ENCODE results near the gene WFIKKN1.

The WFIKKN1 gene

DNA sequence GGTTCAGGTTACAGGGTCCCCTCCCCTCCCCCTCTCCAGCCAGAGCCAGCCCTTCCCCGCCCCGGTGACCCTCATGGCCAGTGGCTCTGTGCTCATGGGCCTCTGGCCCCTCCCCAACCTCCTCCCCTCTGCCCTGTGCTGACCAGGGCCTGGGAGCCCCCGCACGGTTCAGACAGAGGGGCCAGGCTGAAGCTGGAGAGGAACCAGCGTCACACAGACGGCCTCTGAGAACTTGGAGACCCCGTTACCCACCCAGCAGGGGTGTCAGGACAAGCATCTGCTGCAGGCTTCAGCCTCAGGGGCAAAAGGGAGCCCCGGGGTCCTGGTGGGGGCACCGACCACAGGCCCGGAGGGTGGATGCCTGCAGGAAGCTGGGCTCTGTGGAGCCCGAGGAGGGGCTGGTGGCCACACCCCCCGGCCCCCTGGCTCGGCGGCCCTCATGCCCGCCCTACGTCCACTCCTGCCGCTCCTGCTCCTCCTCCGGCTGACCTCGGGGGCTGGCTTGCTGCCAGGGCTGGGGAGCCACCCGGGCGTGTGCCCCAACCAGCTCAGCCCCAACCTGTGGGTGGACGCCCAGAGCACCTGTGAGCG, at the start of gene WFIKKN1:
Gene WFIKKN1 (plus strand): TSS at position 171 of the 591 bp plus-strand sequence. CDS start 269 bp downstream, at position 440.
- DNase-seq (ENCODE audit: low read depth in 2 of 2) = no peak

GRCh38 chr16:582218-582613, 48.6 kb upstream of the WFIKKN1 start:
- DNase-seq (ENCODE audit: low read depth in 2 of 2) = no peak

GRCh38 chr16:582614-583331, 48.0 kb upstream of the WFIKKN1 start:
- DNase-seq (ENCODE audit: low read depth in 2 of 2) = no peak

GRCh38 chr16:583470-583814, 47.3 kb upstream of the WFIKKN1 start:
- no peak for DNase-seq (ENCODE audit: low read depth in 2 of 2)

DNA sequence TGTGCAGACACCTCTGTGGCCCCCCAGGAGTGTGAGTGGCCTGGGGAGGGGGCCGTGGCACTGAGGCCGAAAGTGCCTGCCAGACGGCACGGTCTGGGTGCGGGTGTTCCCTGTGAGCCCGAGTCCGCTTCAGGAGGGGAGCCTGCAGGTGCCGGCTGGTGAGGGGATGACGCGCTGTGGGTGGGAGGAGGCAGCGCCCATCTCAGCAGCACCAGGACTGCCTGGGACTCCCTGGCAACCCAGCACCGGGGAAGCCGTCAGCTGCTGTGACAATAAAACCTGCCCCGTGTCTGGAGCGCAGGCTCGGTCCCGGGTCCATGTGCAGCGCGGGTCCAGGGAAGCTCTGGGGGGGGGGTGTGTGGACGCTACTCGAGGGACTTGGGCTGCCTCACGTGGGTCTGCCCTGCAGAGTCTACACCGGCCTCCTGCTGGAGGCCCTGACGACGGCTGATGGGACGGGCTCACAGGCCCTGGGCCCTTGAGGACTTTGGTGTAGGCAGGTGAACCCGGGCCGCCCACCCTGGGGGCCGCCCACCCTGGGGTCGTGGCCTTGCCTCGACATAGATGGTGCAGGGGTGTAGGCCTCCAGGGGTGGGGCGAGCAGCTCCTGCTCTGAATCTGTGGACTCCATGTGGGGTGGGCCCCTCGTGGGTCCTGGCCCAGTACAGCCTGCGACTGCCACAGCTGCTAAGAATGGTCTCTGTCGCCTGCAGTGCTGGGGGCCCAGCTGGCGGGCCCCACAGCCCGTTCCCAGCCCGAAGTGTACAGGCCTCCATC, 46.8 kb upstream of the WFIKKN1 start:
- no peak for DNase-seq (ENCODE audit: low read depth in 2 of 2)

DNA sequence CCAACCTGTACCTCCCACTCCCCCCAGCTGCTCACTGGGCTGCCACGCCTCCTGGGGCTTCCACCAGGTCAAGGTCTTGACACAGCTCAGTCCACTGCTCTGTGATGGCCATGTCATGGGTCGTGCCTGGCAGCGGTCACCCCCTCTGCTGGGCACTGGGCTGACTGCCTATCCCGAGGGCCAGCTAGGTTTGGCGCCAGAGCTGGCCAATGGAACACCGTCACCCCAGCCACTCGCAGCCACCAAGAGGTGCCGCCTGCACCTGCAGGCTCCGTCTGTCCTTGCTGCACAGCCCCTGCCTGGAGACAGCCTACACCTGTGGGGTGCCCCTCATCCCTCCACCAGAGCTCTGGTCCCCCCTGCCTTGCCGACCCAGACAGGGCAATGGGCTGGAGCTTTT, 45.4 kb upstream of the WFIKKN1 start:
- no peak for DNase-seq (ENCODE audit: low read depth in 2 of 2)

- no peak for DNase-seq (ENCODE audit: low read depth in 2 of 2)
Observed at GRCh38 chr16:586047-586644, 44.6 kb upstream of the WFIKKN1 start.

GRCh38 chr16:586645-587590, 43.9 kb upstream of the WFIKKN1 start:
- no peak for DNase-seq (ENCODE audit: low read depth in 2 of 2)

DNA sequence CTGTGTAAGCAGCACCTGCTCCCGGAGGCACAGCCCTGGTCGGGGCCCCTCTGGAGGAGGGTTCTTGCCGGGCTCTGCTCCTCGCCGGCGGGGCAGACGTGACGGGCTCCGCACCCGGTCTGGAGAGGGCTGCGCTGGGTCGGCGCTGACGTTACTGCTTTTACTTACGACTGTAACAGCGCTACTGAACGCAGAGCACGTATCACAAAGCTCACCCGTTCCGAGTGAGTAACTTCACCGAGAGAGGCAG, 42.2 kb upstream of the WFIKKN1 start:
- DNase-seq (ENCODE audit: low read depth in 2 of 2) = no peak

- peak; percentile 83 to 86 for DNase-seq (ENCODE audit: low read depth in 2 of 2)
Observed at GRCh38 chr16:588889-589657, 41.7 kb upstream of the WFIKKN1 start.

DNA sequence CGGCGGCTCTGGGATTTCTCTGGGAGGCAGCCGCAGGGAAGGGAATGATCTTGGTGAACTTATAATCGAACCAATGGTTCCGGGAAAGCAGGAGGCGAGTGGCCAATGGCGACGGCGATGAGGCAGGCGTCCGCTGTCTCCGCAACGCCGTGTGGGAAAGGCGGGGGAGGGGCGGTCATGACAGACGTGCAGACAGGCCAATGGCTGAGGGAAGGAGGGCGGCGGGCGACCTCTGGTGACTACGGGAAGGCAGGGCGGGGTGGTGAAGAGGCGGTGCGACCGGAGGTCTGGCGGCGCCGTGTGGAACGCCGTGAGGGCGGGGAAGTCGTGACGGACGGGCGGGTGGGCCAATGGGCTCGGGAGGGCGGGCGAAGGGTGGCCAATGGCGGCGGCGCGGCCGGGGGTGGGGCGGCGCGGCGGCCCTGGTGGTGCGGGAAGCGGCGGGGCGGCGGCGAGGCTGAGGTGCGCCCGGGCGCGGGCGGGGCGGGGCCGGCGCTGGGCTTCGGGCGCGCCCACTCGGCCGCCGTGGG, 41.1 kb upstream of the WFIKKN1 start, which contains the start of gene RAB40C:
Gene RAB40C (plus strand): TSS at position 409 of the 530 bp plus-strand sequence. CDS start 226 bp downstream, outside the sequence.
- peak; percentile 94 for DNase-seq (ENCODE audit: low read depth in 2 of 2)

DNA sequence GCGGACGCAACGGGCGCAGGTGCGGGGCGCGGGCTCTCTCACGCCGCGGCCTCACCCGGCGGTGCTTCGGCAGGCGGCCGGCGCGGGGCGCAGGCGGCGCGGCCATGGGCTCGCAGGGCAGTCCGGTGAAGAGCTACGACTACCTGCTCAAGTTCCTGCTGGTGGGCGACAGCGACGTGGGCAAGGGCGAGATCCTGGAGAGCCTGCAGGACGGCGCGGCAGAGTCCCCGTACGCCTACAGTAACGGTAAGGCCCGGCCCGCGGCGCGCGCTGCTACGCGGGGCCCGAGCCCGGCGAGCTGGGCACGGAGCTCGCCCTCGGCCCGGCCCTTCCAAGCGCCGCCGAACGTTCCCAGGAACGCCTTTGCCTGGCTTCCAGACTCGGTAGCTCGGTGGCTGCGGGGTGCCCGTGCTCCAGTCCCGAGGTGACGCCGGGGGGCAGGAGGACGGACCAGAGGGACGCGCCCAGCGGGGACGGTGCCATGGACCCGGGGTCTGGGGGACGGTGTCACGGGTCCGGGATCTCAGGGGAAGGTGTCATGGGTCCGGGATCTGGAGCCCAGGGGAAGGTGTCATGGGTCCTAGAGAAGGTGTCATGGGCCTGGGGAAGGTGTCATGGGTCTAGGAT, 40.5 kb upstream of the WFIKKN1 start:
- DNase-seq (ENCODE audit: low read depth in 2 of 2) = no peak

GRCh38 chr16:590815-591200, 40.0 kb upstream of the WFIKKN1 start:
- no peak for DNase-seq (ENCODE audit: low read depth in 2 of 2)

DNA sequence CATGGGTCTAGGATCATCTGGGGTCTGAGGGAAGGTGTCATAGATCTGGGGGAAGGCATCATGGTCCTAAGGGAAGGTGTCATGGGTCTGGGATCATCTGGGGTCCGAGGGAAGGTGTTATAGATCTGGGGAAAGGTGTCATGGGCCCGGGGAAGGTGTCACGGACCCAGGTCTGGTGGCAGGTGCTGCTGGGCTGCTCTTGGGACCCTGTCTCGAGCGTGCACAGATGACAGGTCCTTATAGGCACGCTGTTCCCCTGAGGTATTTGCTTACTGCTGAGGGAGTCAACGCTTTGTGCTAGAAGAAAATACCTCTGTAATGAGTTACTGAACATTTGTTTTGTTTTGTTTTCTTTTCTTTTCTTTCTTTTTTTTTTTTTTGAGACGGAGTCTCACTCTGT, 39.6 kb upstream of the WFIKKN1 start:
- DNase-seq (ENCODE audit: low read depth in 2 of 2) = no peak

DNA sequence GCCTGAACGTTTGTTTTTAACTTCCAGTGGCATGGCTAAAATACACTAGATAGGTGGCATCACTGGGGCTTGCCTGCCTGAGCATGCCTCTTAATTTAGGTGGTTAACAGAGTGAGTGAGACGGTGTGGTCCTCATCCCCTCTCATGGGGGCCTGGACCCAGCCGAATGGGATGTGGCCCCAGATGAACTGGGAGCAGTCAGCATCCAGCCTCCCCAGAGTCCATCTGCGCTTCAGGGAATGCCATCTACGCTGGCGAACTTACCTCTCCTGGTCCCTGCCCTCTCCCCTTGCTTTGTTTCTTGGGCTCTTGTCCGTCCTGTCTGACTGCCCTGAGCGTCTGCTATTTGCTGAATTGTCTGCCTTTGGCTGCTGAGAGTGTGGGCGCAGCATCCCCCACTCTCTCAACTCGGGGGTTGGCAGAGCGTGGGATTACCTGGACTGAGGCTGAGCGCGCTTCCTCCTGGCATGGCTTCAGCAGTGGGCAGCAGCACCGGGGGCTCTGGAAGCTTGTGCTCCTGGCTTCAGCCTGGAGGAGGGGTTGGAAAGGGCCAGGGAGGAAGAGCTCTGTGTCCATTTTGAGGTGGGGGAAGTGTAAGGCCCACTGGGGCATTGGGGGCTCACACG, 38.8 kb upstream of the WFIKKN1 start:
- DNase-seq (ENCODE audit: low read depth in 2 of 2) = no peak

DNA sequence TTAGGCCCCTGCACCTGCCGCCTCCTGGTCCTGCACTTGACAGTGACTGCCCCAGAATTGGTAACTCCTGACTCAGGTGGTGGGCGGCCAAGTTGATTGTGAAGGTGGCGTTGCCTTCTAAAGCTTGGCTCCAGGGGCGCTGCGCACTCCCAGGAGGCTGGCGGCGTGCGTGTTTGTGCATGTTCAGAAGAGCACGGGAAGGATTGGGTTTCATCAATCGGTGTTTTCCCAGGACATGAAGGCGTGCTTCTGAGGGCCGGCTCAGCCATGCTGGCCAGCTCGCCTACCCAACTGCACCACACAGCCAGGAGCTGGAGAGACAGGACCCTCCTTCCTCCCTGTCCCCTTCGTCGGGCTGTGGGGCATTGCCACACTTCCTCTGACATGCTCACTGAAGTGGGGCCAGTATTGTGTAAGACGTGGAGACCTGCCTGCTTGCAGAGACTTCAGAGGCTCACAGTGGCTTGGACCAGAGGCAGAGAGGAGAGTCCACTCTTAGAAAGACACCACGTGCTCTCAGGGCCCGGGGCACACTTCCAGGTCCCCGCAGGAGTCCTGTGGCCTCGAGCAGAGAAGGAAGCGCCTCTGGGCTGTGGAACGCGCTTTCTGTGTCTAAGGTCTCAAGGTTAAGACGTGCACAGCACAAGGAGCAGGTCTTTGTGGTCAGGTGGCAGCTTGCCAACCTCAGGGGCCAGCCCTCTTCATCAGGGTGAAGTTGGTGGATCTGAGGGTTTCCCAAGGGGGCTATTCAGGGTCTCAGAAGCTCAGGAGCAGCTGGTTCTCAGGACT, 38.1 kb upstream of the WFIKKN1 start:
- no peak for DNase-seq (ENCODE audit: low read depth in 2 of 2)

GRCh38 chr16:593406-593805, 37.4 kb upstream of the WFIKKN1 start:
- DNase-seq (ENCODE audit: low read depth in 2 of 2) = no peak

GRCh38 chr16:593807-594206, 37.0 kb upstream of the WFIKKN1 start:
- no peak for DNase-seq (ENCODE audit: low read depth in 2 of 2)

DNA sequence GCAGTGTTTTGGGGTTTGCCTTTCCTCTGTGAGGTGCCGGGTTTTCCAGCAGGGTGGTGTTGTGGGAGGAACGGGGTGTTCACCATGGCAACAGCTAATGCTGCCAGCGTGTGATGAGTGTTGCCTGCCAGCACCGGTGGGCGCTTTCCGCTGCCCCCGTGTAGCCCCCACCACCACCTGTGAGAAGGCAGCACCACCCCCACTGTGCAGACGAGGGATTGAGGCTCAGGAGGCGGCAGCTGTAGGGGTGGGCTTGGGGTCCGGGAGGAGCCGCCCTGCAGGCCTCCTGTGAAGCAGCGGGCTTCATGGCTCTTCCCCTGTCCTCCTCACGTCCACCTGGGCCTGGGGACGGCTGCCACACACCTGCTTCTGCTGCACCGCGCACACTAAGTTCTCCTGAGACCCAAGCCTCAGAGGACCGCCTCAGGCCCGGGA, 35.7 kb upstream of the WFIKKN1 start:
- DNase-seq (ENCODE audit: low read depth in 2 of 2) = no peak
